Keratinocyte (primary cell): Measurements from ENCODE around the gene SORBS2. TPM values are rescaled to one million over a fixed set of nuclear protein-coding genes. Genes with fewer than 3 reads are reported as not detected.

Experiments
- DNase-seq: peaks from one replicate; pipeline ENCODE4 v3.0.0-alpha.2; 2011; ENCODE audit warnings: low read depth, missing footprints, low spot score
- FAIRE-seq: peaks from 2 replicates; lab custom pipeline; 2011; peaks lifted over from hg19 to GRCh38; lab: Jason Lieb, UNC
- H2AFZ ChIP-seq: 2 replicates; pipeline ENCODE4 v1.6.0; 2012; ENCODE audit warnings: low read length, control low read depth, inconsistent platforms; ENCODE audit not compliant: control insufficient read depth
- H3K27ac ChIP-seq: 2 replicates; pipeline ENCODE4 v1.5.1; 2011; ENCODE audit warnings: low read length; ENCODE audit not compliant: control insufficient read depth, insufficient read depth
- H3K27me3 ChIP-seq: 3 replicates; pipeline ENCODE4 v1.6.0; 2011; ENCODE audit warnings: low read length; ENCODE audit not compliant: control insufficient read depth, insufficient read depth; ENCODE audit errors: extremely low read depth
- H3K36me3 ChIP-seq, 2 experiments: 2 replicates in 1 of 2; 3 replicates in 1 of 2; pipeline ENCODE4 v1.5.1; 2011; ENCODE audit warnings: low read length in 2 of 2, mild to moderate bottlenecking in 1 of 2; ENCODE audit not compliant: control insufficient read depth in 2 of 2, insufficient read depth in 2 of 2; ENCODE audit errors: extremely low read depth in 1 of 2
- H3K4me1 ChIP-seq: 3 replicates; pipeline ENCODE4 v1.5.1; 2011; ENCODE audit warnings: low read length; ENCODE audit not compliant: control insufficient read depth, insufficient read depth; ENCODE audit errors: extremely low read depth
- H3K4me2 ChIP-seq: 3 replicates; pipeline ENCODE4 v1.6.0; 2011; ENCODE audit warnings: low read depth, low read length; ENCODE audit not compliant: control insufficient read depth, insufficient read depth; ENCODE audit errors: extremely low read depth
- H3K4me3 ChIP-seq, 3 experiments: fragments of 200-600 bp in 1 of 3; sonication (generic) in 1 of 3; 2 replicates in 2 of 3; 3 replicates in 1 of 3; pipeline ENCODE4 v1.5.1; 2011 to 2016; ENCODE audit warnings: low read length in 3 of 3, mild to moderate bottlenecking in 3 of 3, control low read depth in 2 of 3, inconsistent platforms in 1 of 3, low read depth in 1 of 3, mixed read lengths in 1 of 3, mixed run types in 1 of 3, moderate library complexity in 1 of 3; ENCODE audit not compliant: control insufficient read depth in 2 of 3, insufficient read depth in 2 of 3; ENCODE audit errors: extremely low read depth in 1 of 3
- H3K79me2 ChIP-seq: 2 replicates; pipeline ENCODE4 v1.6.0; 2012; ENCODE audit warnings: low read length; ENCODE audit not compliant: control insufficient read depth, insufficient read depth
- H3K9ac ChIP-seq: 3 replicates; pipeline ENCODE4 v1.6.0; 2011; ENCODE audit warnings: low read length; ENCODE audit not compliant: control insufficient read depth, insufficient read depth; ENCODE audit errors: extremely low read depth
- H3K9me1 ChIP-seq: 3 replicates; pipeline ENCODE4 v1.6.0; 2011; ENCODE audit warnings: low read length; ENCODE audit not compliant: control insufficient read depth, insufficient read depth; ENCODE audit errors: extremely low read depth
- H3K9me3 ChIP-seq: 2 replicates; pipeline ENCODE4 v1.5.1; 2012; ENCODE audit warnings: low read depth, low read length; ENCODE audit not compliant: control insufficient read depth
- H4K20me1 ChIP-seq: 3 replicates; pipeline ENCODE4 v1.6.0; 2011; ENCODE audit warnings: low read length; ENCODE audit not compliant: control insufficient read depth, insufficient read depth; ENCODE audit errors: extremely low read depth
- CTCF ChIP-seq, 3 experiments: IDR thresholded peaks in 1 of 3; conservative IDR thresholded peaks in 1 of 3; optimal IDR thresholded peaks in 1 of 3; 2 replicates in 2 of 3; 3 replicates in 1 of 3; pipeline versions ENCODE3 to v1.5.1; 2011; ENCODE audit warnings: low read length in 3 of 3, mild to moderate bottlenecking in 3 of 3, moderate library complexity in 2 of 3, control low read depth in 1 of 3, inconsistent platforms in 1 of 3; ENCODE audit not compliant: insufficient read depth in 2 of 3; ENCODE audit errors: extremely low read depth in 1 of 3
- EZH2 ChIP-seq: IDR thresholded peaks from one replicate; pipeline ENCODE4 v1.6.1; 2012; ENCODE audit warnings: inconsistent platforms, mild to moderate bottlenecking, low read length, moderate library complexity
- dilution Hi-C: fragments of 300-500 bp; cut with MboI; formaldehyde crosslinking; loops from one replicate; pipeline ENCODE4 v1.7.0; 2020; ENCODE audit warnings: low sequenced_read_pairs; ENCODE audit not compliant: extremely low pct_ligation_motif_present
- polyA plus RNA-seq, 5 experiments: library from polyadenylated mRNA; depleted of rRNA in 3 of 5; stranded (reverse) in 3 of 5; stranded (forward) in 1 of 5; unstranded in 1 of 5; fragments of >200 nt; gene quantifications; 1 replicate in 1 of 5; 2 replicates in 3 of 5; 3 replicates in 1 of 5; pipeline versions ENCODE4 v1.2.1 to v1.2.3, GENCODE V29; 2011 to 2012; ENCODE audit warnings: missing spikeins in 2 of 5, low read depth in 1 of 5, low replicate concordance in 1 of 5

SORBS2 gene
- polyA plus RNA-seq, 1 donor (not counting 4 experiments of a cell fraction or from before 2014, with no cell fraction given): 0.14 TPM

DNA sequence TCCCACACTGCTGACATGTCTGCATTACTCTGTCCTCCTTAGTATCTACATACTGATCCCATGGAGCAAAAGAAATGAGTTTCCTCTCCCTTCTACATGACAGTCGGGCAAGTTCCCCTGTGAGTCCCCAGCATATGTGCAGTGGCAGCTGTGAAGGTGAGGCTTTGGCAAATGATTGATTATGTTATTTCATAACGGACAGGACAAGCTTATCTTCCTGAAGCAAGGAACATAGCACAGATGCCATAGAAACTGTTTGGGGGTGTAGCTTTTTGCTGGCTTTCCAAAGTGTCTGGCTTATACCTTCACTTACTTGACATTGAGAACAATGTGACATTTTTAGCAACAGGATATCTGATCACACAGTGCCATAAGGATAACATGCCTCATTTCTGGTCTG is 139.8 kb downstream of the SORBS2 start:
- H3K9me1 ChIP-seq: no peaks in the 10 kb centered on the region
- no peak overlapping the region for H3K27ac ChIP-seq
- H3K79me2 ChIP-seq: no peaks in the 10 kb centered on the region
- no peaks in the 10 kb centered on the region for H3K36me3 ChIP-seq
- dilution Hi-C loops: no loop called here
- no peak overlapping the region for H2AFZ ChIP-seq
- DNase-seq (no peak), FAIRE-seq (no peak)
- H3K9ac ChIP-seq: no peak overlapping the region
- TF ChIP-seq CTCF (optimal IDR thresholded peaks at IDR 0.05 in 1 of 3, IDR thresholded peaks at IDR 0.05 in 1 of 3, conservative IDR thresholded peaks at IDR 0.05 in 1 of 3; ENCODE audit: extremely low read depth in 1 of 3, insufficient read depth in 2 of 3, low read length in 3 of 3) (no peak), EZH2 (no peak)
- no peaks in the 10 kb centered on the region for H3K4me1 ChIP-seq
- H4K20me1 ChIP-seq: no peaks in the 10 kb centered on the region
- H3K4me2 ChIP-seq: no peak overlapping the region
- H3K9me3 ChIP-seq: no peaks in the 10 kb centered on the region
- peaks cover 2% of the 10 kb centered on the region for H3K27me3 ChIP-seq
- no peak overlapping the region for H3K4me3 ChIP-seq

DNA sequence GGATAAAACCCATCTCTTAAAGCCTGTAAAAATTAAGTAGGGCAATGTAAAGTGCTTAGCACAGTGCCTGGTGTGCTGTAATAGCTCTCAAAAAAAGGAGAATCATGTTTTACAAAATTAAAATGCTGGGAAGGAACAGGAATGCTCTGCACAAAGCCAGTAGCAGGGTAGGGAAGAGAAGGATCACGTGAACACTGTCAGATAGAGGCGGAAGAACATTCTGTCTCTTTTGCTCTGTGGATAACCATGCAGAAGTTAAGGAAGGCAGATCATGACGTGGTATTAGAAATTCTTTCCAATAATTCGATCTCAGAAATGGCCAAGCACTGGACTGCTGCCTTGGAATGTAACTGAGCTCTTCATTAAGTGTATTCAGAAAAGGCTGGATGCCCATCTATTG is 140.5 kb downstream of the SORBS2 start:
- no peaks in the 10 kb centered on the region for H3K9me3 ChIP-seq
- H3K27me3 ChIP-seq: no peaks in the 10 kb centered on the region
- H3K4me3 ChIP-seq: no peak overlapping the region
- no peaks in the 10 kb centered on the region for H3K4me1 ChIP-seq
- no peaks in the 10 kb centered on the region for H3K9me1 ChIP-seq
- TF ChIP-seq CTCF (optimal IDR thresholded peaks at IDR 0.05 in 1 of 3, IDR thresholded peaks at IDR 0.05 in 1 of 3, conservative IDR thresholded peaks at IDR 0.05 in 1 of 3; ENCODE audit: extremely low read depth in 1 of 3, insufficient read depth in 2 of 3, low read length in 3 of 3) (no peak), EZH2 (no peak)
- no peaks in the 10 kb centered on the region for H4K20me1 ChIP-seq
- dilution Hi-C loops: no loop called here
- no peaks in the 10 kb centered on the region for H3K79me2 ChIP-seq
- no peaks in the 10 kb centered on the region for H3K36me3 ChIP-seq
- no peak for FAIRE-seq
- H3K27ac ChIP-seq: no peak overlapping the region
- no peak for DNase-seq
- H3K9ac ChIP-seq: no peak overlapping the region
- H2AFZ ChIP-seq: no peak overlapping the region
- no peak overlapping the region for H3K4me2 ChIP-seq
